SW 1271 (cell line): ENCODE data around the gene ERGIC3.
"Not testable (repeated sequence)": the region's sequence is repeated elsewhere in the genome, so short reads cannot be mapped to it uniquely, and the experiment has no call there.

ENCODE experiments used
- DNase-seq, 2 experiments: peaks; one replicate each; lab custom pipeline; 2025; lab: John Stamatoyannopoulos, UW

The ERGIC3 gene

DNA sequence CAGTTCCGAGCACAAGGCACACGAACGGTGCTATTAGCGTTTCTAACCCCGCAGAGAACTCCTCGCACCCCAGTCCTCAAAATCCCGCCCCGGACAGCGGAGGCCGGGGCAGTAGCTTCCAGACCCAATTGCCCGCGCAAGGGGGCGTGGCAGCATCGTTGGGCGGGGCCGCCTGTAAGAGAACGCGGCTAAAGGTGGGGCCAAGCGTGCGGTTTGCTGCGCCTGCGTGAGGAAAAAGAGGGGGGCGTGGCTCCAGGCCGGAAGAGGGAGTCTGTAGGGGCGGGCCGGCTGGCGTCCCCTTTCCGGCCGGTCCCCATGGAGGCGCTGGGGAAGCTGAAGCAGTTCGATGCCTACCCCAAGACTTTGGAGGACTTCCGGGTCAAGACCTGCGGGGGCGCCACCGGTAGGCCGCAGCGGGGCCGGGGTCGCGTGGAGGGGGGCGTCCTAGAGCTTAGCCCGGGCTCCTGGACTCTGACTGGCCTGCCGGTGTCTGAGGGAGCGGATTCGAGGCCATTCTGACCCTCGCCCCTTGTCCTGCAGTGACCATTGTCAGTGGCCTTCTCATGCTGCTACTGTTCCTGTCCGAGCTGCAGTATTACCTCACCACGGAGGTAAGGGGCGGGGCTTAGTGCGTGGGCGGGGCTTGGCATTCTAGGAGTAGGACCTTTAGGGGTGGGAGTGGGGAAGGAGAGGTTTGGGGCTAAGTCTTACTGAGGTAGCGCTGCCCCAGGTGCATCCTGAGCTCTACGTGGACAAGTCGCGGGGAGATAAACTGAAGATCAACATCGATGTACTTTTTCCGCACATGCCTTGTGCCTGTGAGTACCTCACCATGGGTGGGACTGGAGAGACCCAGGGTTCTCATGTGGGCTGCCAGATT is at the start of gene ERGIC3:
TSS of gene ERGIC3 (plus strand) at position 296 of the 880 bp plus-strand sequence. CDS start at position 316, 20 bp downstream.
- peak; percentile 100 for DNase-seq

DNA sequence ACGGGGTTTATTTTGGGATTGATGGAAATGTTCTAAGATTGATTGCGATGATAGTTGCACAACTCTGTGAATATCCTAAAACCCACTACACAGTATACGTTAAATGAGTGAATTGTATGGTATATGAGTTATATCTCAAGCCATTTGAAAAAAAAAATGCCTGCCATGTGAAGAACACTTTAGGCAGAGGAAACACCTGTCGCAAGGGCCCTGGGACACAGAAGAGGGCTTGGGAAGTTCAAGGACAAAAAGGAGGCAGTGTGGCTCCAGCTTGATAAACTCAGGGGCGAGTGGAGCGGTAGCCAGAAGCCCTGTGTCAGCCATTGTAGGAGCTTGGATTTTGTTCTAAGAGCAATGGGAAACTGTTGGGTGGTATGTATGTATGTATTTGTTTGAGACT is 49.5 kb upstream of the ERGIC3 start:
- DNase-seq = no peak

DNA sequence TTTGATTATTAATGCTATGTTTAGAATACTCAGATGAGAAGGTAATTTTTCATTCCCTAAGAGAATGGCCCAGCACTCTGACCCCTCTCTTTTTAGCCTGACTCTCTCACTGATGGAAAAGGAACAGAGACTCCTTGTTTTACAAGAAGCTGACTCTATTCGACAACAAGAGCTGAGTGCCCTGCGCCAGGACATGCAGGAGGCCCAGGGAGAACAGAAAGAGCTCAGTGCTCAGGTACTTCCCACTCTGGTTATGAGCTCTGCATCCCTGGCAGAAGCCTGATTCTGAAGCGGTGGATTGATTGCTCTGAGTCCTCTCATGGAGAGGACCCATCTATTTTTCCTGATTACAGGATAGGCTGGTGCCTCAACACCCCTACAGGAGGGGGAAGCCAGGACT is 45.4 kb upstream of the ERGIC3 start:
- no peak for DNase-seq

DNA sequence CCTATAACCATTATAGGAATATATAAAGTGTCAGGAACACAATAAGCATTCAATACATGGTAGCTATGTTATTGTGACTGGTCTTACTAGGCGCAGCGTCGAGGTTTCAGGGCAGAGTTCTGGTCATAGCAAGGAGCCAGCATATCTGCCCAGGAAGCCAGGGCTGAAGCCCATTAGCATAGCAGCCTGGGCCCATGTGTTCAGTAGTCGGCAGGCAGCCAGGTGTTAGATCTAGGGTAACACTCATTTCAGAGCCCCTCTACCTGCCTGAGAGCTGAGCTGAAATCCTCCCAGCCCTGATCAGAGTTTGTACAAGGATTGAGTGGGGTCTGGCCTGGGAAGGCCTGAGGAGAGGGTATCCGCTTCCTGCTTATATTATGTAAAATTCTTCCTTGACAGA is 44.6 kb upstream of the ERGIC3 start:
- DNase-seq = no peak

DNA sequence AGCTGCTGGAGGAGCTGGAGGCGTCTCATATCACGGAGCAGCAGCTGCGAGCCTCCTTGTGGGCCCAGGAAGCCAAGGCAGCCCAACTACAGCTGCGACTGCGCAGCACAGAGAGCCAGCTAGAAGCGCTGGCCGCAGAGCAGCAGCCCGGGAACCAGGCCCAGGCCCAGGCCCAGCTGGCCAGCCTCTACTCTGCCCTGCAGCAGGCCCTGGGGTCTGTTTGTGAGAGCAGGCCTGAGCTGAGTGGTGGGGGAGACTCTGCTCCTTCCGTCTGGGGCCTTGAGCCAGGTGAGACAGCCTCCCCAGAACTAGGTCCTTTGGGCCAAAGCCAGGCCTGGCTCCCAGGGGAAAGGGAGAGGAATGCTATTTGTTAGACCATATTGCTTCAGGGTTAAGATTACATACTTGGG is 44.1 kb upstream of the ERGIC3 start:
- DNase-seq = no peak

DNA sequence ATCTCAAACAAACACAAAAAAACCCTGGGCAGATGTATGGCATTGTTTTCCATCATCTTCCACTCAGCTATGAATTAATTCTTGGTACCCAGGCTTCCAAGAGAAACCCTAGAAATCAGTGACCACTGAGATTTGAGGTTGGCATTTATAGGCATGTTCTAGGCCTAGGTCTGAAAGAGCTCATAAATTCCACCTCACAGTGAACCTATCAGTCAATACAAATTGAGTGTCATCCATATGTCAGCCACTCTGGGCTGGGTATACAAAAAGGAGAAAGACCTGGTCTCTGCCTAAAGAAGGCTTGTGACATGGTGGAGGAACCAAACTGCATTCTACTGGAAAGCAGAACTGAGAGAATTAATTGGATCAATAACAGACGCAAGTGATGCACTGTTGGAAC is 42.6 kb upstream of the ERGIC3 start:
- DNase-seq = no peak

DNA sequence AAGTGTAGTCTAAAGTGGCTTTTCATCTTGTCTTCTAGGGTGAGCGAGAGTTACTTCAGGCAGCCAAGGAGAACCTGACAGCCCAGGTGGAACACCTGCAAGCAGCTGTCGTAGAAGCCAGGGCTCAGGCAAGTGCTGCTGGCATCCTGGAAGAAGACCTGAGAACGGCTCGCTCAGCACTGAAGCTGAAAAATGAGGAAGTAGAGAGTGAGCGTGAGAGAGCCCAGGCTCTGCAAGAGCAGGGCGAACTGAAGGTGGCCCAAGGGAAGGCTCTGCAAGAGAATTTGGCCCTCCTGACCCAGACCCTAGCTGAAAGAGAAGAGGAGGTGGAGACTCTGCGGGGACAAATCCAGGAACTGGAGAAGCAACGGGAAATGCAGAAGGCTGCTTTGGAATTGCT is 39.5 kb upstream of the ERGIC3 start:
- DNase-seq = no peak

DNA sequence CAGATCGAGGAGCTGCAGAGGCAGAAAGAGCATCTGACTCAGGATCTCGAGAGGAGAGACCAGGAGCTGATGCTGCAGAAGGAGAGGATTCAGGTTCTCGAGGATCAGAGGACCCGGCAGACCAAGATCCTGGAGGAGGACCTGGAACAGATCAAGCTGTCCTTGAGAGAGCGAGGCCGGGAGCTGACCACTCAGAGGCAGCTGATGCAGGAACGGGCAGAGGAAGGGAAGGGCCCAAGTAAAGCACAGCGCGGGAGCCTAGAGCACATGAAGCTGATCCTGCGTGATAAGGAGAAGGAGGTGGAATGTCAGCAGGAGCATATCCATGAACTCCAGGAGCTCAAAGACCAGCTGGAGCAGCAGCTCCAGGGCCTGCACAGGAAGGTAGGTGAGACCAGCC is 38.6 kb upstream of the ERGIC3 start:
- no peak for DNase-seq

DNA sequence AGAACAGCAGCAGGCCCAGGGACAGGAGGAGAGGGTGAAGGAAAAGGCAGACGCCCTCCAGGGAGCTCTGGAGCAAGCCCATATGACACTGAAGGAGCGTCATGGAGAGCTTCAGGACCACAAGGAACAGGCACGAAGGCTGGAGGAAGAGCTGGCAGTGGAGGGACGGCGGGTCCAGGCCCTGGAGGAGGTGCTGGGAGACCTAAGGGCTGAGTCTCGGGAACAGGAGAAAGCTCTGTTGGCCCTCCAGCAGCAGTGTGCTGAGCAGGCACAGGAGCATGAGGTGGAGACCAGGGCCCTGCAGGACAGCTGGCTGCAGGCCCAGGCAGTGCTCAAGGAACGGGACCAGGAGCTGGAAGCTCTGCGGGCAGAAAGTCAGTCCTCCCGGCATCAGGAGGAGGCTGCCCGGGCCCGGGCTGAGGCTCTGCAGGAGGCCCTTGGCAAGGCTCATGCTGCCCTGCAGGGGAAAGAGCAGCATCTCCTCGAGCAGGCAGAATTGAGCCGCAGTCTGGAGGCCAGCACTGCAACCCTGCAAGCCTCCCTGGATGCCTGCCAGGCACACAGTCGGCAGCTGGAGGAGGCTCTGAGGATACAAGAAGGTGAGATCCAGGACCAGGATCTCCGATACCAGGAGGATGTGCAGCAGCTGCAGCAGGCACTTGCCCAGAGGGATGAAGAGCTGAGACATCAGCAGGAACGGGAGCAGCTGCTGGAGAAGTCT is 37.9 kb upstream of the ERGIC3 start:
- no peak for DNase-seq

DNA sequence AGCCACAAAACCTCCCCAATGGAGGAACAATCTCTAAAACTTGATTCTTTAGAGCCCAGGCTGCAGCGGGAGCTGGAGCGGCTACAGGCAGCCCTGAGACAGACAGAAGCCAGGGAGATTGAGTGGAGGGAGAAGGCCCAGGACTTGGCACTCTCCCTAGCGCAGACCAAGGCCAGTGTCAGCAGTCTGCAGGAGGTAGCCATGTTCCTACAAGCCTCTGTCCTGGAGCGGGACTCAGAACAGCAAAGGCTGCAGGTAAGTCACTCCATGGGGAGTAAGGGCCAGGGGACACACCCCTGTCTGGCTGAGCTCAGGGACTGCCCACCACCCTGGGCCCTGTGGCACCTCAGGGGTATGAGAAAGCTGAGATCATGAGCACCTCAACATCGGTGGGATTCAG is 37.1 kb upstream of the ERGIC3 start:
- DNase-seq = no peak

DNA sequence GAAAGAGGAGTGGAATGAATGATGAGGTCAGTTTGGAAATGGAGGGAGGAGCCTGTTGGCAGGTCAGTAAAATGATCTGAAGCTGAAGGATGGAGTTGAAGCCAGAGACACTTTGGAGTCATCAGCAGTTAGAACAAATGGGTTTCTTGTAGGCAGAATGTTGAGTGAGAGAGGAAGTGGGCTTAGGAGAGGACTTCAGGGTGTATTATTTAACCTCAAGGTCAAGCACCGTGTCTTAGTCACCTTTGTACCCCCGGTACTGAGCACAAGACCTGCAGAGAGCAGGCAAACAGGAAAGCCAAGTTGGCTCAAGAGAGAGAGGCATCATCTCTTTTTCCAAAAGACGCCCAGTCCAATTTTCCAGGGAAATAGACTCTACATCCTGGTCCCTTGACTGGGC is 35.7 kb upstream of the ERGIC3 start:
- DNase-seq = no peak

DNA sequence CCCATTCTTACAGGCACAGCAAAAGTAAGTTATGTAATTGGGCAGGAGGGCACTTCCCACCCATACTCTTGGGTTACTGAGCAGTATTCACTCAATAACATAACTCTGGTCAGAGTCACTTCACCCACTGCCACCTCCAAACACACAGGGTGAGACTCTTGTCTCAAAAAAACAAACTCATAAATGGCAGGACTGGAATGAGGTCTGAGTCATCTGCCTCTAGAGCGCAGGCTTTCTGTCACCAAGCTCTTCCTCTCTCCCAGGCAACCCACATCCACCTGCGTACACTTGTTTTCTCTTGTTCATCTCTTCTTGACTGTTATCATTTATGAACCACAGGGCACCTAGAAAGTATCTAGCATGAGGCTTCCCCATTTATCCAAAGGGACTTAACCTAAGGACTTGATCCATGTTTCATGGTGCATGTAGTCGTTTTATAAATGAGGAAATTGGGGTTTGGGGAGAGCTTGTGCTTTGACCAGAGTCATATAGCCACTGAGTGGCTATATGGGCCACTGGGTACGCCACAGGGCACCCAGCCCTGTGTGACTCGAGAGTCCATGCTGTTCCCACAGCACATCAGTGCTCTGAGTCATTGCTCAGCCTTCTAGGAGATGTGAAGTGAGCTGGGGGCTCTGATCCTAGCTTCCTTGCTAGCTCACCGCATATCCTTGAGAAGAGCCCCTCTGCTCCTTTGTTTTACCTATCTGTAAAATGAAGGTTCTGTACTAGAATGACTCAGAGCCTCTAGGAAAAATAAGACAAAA is 34.8 kb upstream of the ERGIC3 start:
- DNase-seq = no peak

DNA sequence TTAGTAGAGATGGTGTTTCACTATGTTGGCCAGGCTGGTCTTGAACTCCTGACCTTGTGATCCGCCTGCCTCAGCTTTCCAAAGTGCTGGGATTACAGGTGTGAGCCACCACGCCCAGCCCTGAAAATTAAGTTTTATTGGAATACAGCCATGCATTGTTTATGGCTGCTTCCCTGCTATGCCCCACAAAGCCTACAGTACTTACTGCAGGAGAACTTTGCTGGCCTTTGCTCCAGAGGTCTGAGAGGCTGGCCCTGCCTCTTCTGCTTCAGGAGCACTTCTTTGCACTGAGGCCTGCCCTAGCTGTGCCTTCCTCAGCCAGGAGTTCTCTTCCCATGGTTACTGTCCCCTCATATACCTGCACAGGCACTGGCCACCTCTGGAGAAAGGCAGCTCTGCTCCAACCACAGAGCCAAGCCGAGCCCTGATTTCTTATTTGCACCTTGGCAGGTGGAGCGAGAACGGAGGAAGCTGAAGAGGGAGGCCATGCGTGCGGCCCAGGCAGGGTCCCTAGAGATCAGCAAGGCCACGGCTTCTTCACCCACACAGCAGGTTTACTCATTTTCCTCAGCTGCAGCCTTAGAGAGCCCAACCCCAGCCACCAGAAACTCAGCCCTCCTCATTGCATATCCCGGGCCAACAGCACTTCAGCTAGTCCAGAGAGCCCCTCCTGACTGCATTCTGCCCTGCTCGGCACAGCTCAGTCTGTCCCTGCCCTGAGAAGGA is 33.2 kb upstream of the ERGIC3 start:
- DNase-seq = no peak

DNA sequence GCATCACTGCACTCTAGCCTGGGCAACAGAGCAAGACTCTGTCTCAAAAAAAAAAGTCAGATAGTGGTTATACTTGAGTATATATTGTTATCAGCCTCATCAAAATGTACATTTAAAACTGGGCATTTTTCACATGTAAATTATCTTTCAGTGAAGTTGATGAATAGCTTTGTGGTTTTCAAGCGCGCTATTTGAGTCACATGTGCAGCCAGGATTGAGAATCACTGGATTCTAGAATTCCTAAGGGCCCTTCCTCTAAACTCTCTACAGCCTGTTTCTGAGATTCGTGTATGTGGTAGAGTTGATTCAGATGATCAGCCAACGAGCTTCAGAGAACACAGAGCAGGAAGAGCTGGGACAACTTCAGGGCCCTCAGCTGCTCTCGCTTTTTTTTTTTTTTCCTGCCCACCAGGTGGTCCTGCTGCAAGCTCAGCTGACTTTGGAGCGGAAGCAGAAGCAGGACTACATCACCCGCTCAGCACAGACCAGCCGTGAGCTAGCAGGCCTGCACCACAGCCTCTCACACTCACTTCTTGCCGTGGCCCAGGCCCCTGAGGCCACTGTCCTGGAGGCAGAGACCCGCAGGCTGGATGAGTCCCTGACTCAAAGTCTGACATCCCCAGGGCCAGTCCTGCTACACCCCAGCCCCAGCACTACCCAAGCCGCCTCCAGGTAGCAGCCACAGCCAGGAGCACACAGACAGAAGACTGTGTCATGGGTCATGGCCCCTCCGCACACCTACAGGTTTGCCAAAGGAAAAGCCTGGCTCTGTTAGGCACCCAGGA is 30.7 kb upstream of the ERGIC3 start:
- no peak for DNase-seq

DNA sequence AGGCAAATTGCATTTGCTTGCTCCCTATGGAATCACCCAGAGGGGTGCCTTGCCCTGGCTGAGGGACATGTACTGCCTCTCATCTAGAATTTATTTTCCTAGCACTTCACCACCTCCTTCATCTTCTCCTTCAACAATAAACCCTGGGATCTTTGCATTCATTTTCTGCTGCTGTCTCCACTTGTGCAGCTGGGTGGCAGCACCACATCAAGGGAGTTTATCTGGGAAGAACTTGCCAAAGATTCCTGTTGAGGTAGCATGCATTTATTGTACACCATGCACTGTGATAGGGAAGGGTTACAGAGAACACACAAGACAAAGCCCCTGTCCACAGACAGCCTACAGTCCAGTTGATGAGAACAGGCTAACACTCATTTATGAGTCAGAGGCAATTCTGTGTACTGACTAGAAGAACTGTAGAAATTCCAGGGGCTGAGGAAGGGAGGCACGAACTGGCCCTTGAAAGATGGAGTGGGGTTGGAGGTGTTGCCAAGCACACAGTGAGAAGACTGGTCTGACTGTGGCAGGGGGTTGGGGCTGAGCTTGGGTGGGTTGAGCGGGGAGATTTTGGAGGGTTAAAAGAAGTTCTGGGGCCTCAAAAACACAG is 30.0 kb upstream of the ERGIC3 start:
- DNase-seq = peak; percentile 52 to 81

DNA sequence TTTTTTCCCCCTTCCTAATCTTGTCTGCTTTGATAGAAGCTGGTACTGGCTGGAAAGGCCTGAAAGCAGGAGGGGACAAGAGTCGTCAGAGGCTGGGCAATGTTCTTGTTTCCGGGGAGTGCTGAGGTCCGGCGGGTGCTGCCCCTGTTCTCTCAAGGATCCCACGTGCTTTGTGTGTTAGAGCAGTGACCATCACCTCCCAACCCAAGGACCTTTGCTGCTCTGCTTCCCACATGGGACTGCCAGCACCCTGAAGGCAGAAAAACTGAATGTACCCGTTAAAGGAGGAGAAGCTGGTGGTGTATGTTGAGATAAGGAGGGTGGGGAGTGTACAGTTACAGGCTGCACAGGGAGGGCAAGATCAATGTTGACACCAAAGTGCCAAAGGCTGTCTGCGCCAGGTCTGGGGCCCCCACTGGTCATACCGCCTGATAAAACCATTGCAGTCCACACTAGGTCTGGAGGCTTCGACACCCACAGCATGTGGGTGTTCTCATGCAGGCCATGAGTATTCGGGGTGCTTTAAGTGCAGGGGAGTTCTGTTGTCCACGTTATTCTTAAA is 27.4 kb upstream of the ERGIC3 start:
- DNase-seq = no peak

DNA sequence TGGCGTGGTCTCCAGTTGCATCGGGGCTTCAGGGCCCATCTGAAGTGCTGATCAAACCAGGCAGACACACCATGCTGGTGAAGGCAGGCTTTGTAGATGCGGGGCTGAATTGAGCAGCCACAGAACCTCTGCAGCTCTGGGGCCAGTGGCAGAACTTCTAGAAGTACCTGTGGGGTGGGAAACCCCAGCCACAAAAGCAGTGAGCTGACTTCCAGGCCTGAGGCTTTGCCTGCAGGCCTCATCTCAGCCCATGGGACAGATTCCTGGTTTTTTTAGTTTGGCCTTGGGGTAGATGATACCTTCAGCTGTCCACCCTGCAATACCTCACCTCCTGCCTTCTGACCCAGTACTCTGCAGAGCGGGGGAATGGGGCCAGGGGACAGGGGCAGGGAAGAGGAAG is 26.5 kb upstream of the ERGIC3 start:
- no peak for DNase-seq

DNA sequence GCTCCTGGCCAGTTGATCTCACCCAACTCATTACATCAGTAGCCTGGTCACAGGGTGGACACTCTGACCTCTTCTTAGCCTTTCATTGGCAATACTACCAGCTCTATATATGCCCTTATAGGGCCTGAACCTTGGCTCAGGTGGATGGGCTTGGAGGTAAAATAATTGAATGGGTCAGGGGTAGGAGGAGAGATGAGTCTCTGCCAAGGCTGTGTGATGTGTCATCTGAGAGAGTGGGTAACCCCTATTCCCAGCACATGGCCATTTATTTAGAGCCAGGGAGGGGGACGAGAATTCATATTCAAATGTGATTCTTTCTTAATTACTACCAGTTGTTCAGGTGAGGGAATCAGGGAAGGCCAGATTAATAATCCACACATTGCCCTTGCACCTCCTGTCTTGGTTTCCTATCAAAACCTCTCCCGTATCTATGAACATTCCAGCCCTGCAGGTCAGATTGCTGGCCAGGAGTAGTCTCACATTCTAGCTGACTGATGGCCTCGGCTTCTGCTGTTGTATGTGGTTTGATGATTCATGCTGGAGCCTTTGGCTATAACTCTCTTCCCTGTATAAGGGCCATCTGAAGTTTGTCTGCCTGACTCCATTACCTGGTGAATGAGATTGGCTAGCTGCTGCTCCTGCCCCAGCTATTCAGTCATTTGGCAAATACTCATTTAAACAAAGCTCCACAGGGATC is 25.8 kb upstream of the ERGIC3 start:
- peak; percentile 61 to 86 for DNase-seq

DNA sequence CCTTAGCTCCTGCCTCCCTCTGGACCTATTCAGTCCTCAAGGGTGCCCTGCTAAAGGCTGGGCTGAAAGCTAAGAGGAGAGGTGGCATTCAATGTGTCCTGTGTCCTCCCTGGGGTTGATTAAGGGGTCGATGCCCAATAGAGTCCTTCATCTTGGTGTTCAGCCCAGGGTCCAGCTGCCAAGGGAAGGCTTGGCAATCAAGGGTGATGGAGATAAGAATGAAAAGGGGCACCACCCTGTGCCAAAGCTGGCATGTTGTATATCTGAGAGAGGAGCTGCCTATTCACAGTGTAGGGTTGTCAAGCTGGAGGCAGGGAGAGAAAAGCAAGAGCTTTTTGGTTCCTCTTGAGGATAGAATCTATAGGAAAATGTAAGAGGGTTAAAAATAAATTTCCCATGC is 24.8 kb upstream of the ERGIC3 start:
- DNase-seq = no peak

DNA sequence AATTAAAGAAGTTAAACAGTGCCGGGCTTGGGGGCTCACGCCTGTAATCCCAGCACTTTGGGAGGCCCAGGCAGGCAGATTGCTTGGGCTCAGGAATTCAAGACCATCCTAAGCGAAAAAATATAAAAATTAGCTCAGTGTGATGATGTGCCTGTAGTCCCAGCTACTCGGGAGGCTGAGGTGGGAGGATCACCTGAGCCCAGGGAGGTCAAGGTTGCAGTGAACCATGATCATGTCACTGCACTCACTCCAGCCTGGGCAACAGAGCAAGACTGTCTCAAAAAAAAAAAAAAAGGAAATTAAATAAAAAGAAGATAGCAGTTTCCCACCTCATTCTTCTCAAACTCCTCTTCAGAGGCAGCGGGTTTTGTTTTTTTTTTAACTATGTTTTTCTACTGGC is 24.1 kb upstream of the ERGIC3 start:
- not testable (repeated sequence) for DNase-seq
